ENCODE data around the gene TRIM21. TPM values are rescaled to one million over a fixed set of nuclear protein-coding genes. Genes with fewer than 3 reads are reported as not detected.

TRIM21 gene
- 19.1 and 30.2 TPM in 2 replicates for total RNA-seq (2022)
- Bru-seq, nascent RNA: percentile 76 among the genes with signal in this experiment
- percentile 64 among the genes with signal in this experiment for BruChase-seq, experiment 1, labeled RNA remaining after a 6-hour chase
- BruChase-seq, experiment 2, labeled RNA remaining after a 2-hour chase: percentile 75 among the genes with signal in this experiment
- long read RNA-seq, transcript TRIM21-201 (7 exons, 1,924 nt): major isoform, 49 of 62 reads
- long read RNA-seq, partial matches to known transcripts: 3 of 62 reads
- long read RNA-seq, other reads (novel, unspliced or antisense): 10 of 62 reads

DNA sequence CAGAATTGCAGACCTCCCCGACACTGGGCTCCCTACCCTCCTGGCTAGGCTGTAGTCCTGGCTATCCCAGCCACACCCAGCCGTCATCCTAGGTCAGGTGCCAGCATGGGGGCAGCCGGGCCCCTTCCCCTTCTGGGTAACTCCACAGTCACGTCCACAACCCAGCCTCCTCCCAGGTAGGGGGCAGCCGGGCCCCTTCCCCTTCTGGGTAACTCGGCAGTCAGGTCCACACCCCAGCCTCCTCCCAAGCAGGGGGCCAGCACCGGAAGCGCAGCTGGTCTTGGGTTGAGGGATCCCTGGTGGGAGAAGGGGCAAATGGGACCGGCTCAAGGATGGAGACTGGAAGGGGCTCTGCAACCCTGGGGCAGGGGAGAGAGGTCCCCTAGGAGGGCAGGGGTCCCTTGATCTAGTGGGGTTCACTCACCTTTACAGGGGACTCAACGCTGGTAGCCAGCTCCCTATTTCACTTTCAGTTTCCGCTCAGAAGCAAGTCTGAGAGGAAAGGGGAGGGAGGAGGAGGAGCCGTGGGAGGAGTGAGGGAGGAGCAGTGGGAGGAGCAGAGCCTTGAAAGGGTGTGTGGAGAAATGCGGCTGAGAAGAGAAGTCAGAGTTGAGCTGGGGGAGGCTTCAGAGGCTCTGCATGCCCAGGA is at the start of gene TRIM21:
Gene TRIM21, minus strand, starts transcription at position 494 of the 649 bp plus-strand sequence. CDS start 3,293 bp downstream, outside the sequence.
- intact Hi-C loops (cut with micrococcal nuclease; ENCODE audit: unreplicated experiment): loop anchor here (1.0 kb wide), 1 partner anchor 100 kb away; no protein-coding TSS in a partner anchor
- Mint-ChIP-seq H3K27ac (ENCODE audit: unreplicated experiment) (peak within 1 kb of the TSS; percentile 74), H3K4me1 (ENCODE audit: low read depth, unreplicated experiment) (no peaks in the 10 kb centered on the region), H3K9me3 (ENCODE audit: low read depth, unreplicated experiment) (no peaks in the 10 kb centered on the region), H3K36me3 (ENCODE audit: insufficient read depth, unreplicated experiment) (peaks cover 27% of the 10 kb centered on the region), H3K4me3 (ENCODE audit: low read depth, unreplicated experiment) (peak within 1 kb of the TSS; percentile 87), H3K27me3 (ENCODE audit: unreplicated experiment) (peaks cover 11% of the 10 kb centered on the region)
- peak; percentile 86 for DNase-seq
- TF ChIP-seq, protein P1, sequence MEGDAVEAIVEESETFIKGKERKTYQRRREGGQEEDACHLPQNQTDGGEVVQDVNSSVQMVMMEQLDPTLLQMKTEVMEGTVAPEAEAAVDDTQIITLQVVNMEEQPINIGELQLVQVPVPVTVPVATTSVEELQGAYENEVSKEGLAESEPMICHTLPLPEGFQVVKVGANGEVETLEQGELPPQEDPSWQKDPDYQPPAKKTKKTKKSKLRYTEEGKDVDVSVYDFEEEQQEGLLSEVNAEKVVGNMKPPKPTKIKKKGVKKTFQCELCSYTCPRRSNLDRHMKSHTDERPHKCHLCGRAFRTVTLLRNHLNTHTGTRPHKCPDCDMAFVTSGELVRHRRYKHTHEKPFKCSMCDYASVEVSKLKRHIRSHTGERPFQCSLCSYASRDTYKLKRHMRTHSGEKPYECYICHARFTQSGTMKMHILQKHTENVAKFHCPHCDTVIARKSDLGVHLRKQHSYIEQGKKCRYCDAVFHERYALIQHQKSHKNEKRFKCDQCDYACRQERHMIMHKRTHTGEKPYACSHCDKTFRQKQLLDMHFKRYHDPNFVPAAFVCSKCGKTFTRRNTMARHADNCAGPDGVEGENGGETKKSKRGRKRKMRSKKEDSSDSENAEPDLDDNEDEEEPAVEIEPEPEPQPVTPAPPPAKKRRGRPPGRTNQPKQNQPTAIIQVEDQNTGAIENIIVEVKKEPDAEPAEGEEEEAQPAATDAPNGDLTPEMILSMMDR (IDR thresholded peaks at IDR 0.05; ENCODE audit: unreplicated experiment): no peak
- CTCF ChIA-PET: interaction anchor here (0.7 to 1.5 kb wide), 3 partner anchors 100 to 206 kb away, joined by 3 to 8 read pairs (median 4); no protein-coding TSS in a partner anchor
- BruUV-seq (replicated peaks): no TSS peak

DNA sequence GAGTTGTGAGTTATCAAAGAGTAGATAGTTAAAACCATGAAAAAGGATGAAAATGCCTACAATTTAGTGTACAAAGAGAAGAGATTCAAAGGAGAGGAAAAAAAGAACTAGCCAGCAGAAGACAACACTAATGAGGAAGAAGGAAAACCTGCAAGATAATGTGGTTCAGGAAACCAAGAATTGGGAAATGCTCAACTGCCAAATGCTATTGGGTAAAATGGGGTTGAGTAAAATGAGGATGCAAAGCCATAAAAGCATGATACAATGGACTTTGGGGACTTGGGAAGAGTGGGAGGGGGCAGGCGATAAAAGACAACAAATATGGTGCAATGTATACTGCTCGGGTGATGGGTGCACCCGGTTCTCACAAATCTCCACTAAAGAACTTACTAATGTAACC is 48.0 kb upstream of the TRIM21 start:
- BruUV-seq (replicated peaks): no TSS peak
- TF ChIP-seq, protein P1 (IDR thresholded peaks at IDR 0.05; ENCODE audit: unreplicated experiment): no peak
- peaks cover 15% of the 10 kb centered on the region for H3K27me3 Mint-ChIP-seq (ENCODE audit: unreplicated experiment)
- CTCF ChIA-PET: no interaction called here
- no peak overlapping the region for H3K27ac Mint-ChIP-seq (ENCODE audit: unreplicated experiment)
- no peak for DNase-seq
- H3K9me3 Mint-ChIP-seq (ENCODE audit: low read depth, unreplicated experiment): peaks cover 2% of the 10 kb centered on the region
- H3K4me1 Mint-ChIP-seq (ENCODE audit: low read depth, unreplicated experiment): no peaks in the 10 kb centered on the region
- intact Hi-C loops (cut with micrococcal nuclease; ENCODE audit: unreplicated experiment): no loop called here
- H3K4me3 Mint-ChIP-seq (ENCODE audit: low read depth, unreplicated experiment): no peak overlapping the region
- no peaks in the 10 kb centered on the region for H3K36me3 Mint-ChIP-seq (ENCODE audit: insufficient read depth, unreplicated experiment)

DNA sequence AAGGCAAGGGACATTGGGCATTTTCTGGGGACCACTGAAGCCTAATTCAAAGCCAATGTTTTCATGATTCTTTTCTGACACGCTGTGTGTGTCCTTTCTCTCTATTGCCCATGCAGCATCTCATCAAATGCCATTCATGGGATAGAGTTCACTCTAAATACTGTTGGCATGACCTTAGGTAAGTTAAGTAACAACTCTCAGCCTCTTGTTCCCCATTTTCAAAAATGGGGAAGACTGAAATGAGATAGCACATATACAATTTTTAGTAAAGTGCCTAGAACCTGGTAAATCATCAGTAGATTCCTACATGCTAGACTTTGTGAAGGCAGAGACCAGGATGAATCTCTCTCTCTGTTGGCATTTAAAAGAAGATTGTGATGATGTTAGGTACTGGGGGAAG is 42.9 kb upstream of the TRIM21 start:
- no TSS peak for BruUV-seq (replicated peaks)
- no peak overlapping the region for H3K27ac Mint-ChIP-seq (ENCODE audit: unreplicated experiment)
- TF ChIP-seq, protein P1 (IDR thresholded peaks at IDR 0.05; ENCODE audit: unreplicated experiment): no peak
- DNase-seq: no peak
- intact Hi-C loops (cut with micrococcal nuclease; ENCODE audit: unreplicated experiment): no loop called here
- no peak overlapping the region for H3K4me3 Mint-ChIP-seq (ENCODE audit: low read depth, unreplicated experiment)
- CTCF ChIA-PET: no interaction called here
- peaks cover 66% of the 10 kb centered on the region for H3K27me3 Mint-ChIP-seq (ENCODE audit: unreplicated experiment)
- peaks cover 2% of the 10 kb centered on the region for H3K9me3 Mint-ChIP-seq (ENCODE audit: low read depth, unreplicated experiment)
- H3K4me1 Mint-ChIP-seq (ENCODE audit: low read depth, unreplicated experiment): no peaks in the 10 kb centered on the region
- no peaks in the 10 kb centered on the region for H3K36me3 Mint-ChIP-seq (ENCODE audit: insufficient read depth, unreplicated experiment)

DNA sequence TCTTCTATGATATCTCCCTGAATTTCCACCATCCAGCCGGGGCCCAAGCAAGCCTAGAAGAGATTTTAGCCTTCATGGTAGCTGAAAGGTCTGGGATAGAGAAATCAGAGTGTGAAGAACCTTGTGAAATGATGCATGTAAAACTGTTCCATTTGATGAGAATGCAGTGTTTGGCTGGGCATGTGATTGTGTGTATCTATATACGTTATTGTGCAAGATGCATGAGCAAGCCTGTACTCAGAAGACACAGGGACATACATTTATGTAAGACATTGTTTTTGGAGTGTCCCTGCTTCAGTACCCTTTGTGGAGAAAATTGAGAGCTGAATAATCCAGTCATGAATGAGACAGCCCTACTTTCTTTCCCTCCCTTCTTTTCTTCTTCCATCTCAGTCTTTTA is 40.4 kb upstream of the TRIM21 start:
- peaks cover 2% of the 10 kb centered on the region for H3K9me3 Mint-ChIP-seq (ENCODE audit: low read depth, unreplicated experiment)

More for the DNA sequence above, 40.4 kb upstream of the TRIM21 start:
- BruUV-seq (replicated peaks): no TSS peak
- Mint-ChIP-seq H3K27ac (ENCODE audit: unreplicated experiment) (no peak overlapping the region), H3K4me3 (ENCODE audit: low read depth, unreplicated experiment) (no peak overlapping the region), H3K36me3 (ENCODE audit: insufficient read depth, unreplicated experiment) (no peaks in the 10 kb centered on the region), H3K4me1 (ENCODE audit: low read depth, unreplicated experiment) (no peaks in the 10 kb centered on the region), H3K27me3 (ENCODE audit: unreplicated experiment) (peaks cover 79% of the 10 kb centered on the region)
- CTCF ChIA-PET: no interaction called here
- intact Hi-C loops (cut with micrococcal nuclease; ENCODE audit: unreplicated experiment): no loop called here
- TF ChIP-seq, protein P1 (IDR thresholded peaks at IDR 0.05; ENCODE audit: unreplicated experiment): no peak
- DNase-seq: no peak

Measured in Calu3 (cell line).